K562 (cell line): Measurements from ENCODE around the gene KLHL35. TPM values are rescaled to one million over a fixed set of nuclear protein-coding genes. Genes with fewer than 3 reads are reported as not detected.

Experiments used
- ATAC-seq: fragments of 200-7000 bp; cut with Tn5 transposase; 3 replicates; pipeline ENCODE4 v1.9.1; 2020; ENCODE audit warnings: moderate library complexity
- BruUV-seq: library from RNA; stranded (reverse); fragments of 400-500 nt; replicated peaks from 2 replicates; lab custom pipeline; 2021; lab: Mats Ljungman, UMichigan
- CTCF ChIA-PET: fragments of 300-600 bp; formaldehyde crosslinking; extraction: SDS; loops from one replicate; lab custom pipeline; 2021; ENCODE audit warnings: low intra/inter-chr PET ratio; lab: Yijun Ruan, JAX
- POLR2A ChIA-PET: fragments of 300-600, 350-650 bp; sonication (Branson Sonifier 250); formaldehyde crosslinking; extraction: SDS; loops from one replicate; lab custom pipeline; 2021; ENCODE audit warnings: antibody characterized with exemption, inconsistent platforms; lab: Yijun Ruan, JAX
- DNase-seq, 4 experiments: peaks; one replicate each; pipeline versions ENCODE4 v3.0.0 to v3.0.0-alpha.2; 2011 to 2018; ENCODE audit warnings: low spot score in 3 of 4, mixed read lengths in 3 of 4; ENCODE audit errors: extremely low read depth in 1 of 4
- FAIRE-seq: peaks from 2 replicates; lab custom pipeline; 2011; peaks lifted over from hg19 to GRCh38; lab: Jason Lieb, UNC
- H2AFZ ChIP-seq: 2 replicates; pipeline ENCODE4 v1.6.0; 2011; ENCODE audit warnings: low read depth, low read length, control low read depth, inconsistent platforms
- H3K27ac ChIP-seq: fragments of 200-600 bp; 3 replicates; pipeline ENCODE4 v1.8.0; 2011; ENCODE audit warnings: low read depth, mild to moderate bottlenecking, control low read depth, inconsistent platforms, low read length, moderate library complexity, mixed read lengths; ENCODE audit errors: extremely low read depth
- H3K27me3 ChIP-seq, 2 experiments: fragments of 300-600 bp in 1 of 2; 2 replicates in 1 of 2; 3 replicates in 1 of 2; pipeline versions ENCODE4 v1.6.0 to v1.8.0; 2011; ENCODE audit warnings: inconsistent platforms in 2 of 2, low read length in 2 of 2, mild to moderate bottlenecking in 1 of 2, mixed read lengths in 1 of 2, moderate library complexity in 1 of 2; ENCODE audit not compliant: control insufficient read depth in 2 of 2, insufficient read depth in 2 of 2
- H3K36me3 ChIP-seq: fragments of 300-600 bp; 3 replicates; pipeline ENCODE4 v1.8.0; 2011; ENCODE audit warnings: mild to moderate bottlenecking, low read length, inconsistent platforms; ENCODE audit not compliant: control insufficient read depth, insufficient read depth
- H3K4me1 ChIP-seq, 2 experiments: fragments of 200-600 bp in 1 of 2; replicated peaks in 1 of 2; 2 replicates in 1 of 2; 3 replicates in 1 of 2; pipeline versions ENCODE4 v1.5.1 to v1.8.0; 2011; ENCODE audit warnings: inconsistent platforms in 2 of 2, low read length in 2 of 2, mild to moderate bottlenecking in 1 of 2, mixed read lengths in 1 of 2, moderate library complexity in 1 of 2; ENCODE audit not compliant: control insufficient read depth in 2 of 2, insufficient read depth in 2 of 2
- H3K4me2 ChIP-seq: 2 replicates; pipeline ENCODE4 v1.6.1; 2011; ENCODE audit warnings: low read length, control low read depth, inconsistent platforms, mixed read lengths; ENCODE audit not compliant: insufficient read depth
- H3K4me3 ChIP-seq: fragments of 200-600 bp; sonication (generic), shearing (Covaris generic); 2 replicates; pipeline ENCODE4 v1.5.1; 2016; ENCODE audit warnings: control low read depth, inconsistent platforms
- H3K79me2 ChIP-seq: fragments of 200-600 bp; 3 replicates; pipeline ENCODE4 v1.8.0; 2011; ENCODE audit warnings: low read length, inconsistent platforms; ENCODE audit not compliant: control insufficient read depth, insufficient read depth
- H3K9ac ChIP-seq, 2 experiments: 2 replicates each; pipeline versions ENCODE4 v1.6.0 to v1.6.1; 2011; ENCODE audit warnings: low read depth in 2 of 2, low read length in 2 of 2, control low read depth in 1 of 2, inconsistent platforms in 1 of 2, mild to moderate bottlenecking in 1 of 2, mixed read lengths in 1 of 2; ENCODE audit not compliant: insufficient read depth in 1 of 2
- H3K9me1 ChIP-seq: one replicate; pipeline ENCODE4 v1.6.0; 2011; ENCODE audit warnings: inconsistent platforms, mild to moderate bottlenecking, low read length, moderate library complexity; ENCODE audit not compliant: control insufficient read depth, insufficient read depth
- H3K9me3 ChIP-seq: replicated peaks from 2 replicates; pipeline ENCODE4 v1.5.1; 2011; ENCODE audit warnings: low read depth, low read length, inconsistent platforms; ENCODE audit not compliant: control insufficient read depth, insufficient read depth
- H4K20me1 ChIP-seq: replicated peaks from 2 replicates; pipeline ENCODE4 v1.6.1; 2011; ENCODE audit warnings: low read length, inconsistent platforms, mixed read lengths; ENCODE audit not compliant: control insufficient read depth, insufficient read depth
- FOSL1 ChIP-seq: fragments of 200-800 bp; sonication (Bioruptor generic); conservative IDR thresholded peaks from 2 replicates; pipeline ENCODE4 v1.6.1; 2016; ENCODE audit warnings: missing genetic modification characterization, missing compliant biosample characterization
- GTF2E2 ChIP-seq: fragments of 200-800 bp; sonication (Bioruptor generic); IDR thresholded peaks from 2 replicates; pipeline ENCODE4 v1.6.1; 2016; ENCODE audit warnings: missing genetic modification characterization, missing compliant biosample characterization
- HBP1 ChIP-seq: fragments of 450-650 bp; formaldehyde crosslinking; IDR thresholded peaks from 2 replicates; pipeline ENCODE4 v1.4.0; 2022; ENCODE audit warnings: missing genetic modification characterization
- JUN ChIP-seq, 2 experiments: sonication (generic) in 1 of 2; formaldehyde crosslinking in 1 of 2; IDR thresholded peaks; 2 replicates each; pipeline versions ENCODE4 v1.6.1 to v1.8.0; 2012 to 2022; ENCODE audit warnings: borderline replicate concordance in 2 of 2, mild to moderate bottlenecking in 2 of 2, improper control_type of control experiment in 1 of 2, low read depth in 1 of 2, low read length in 1 of 2, missing genetic modification reagents in 1 of 2
- JUND ChIP-seq, 2 experiments: IDR thresholded peaks; 2 replicates in 1 of 2; 3 replicates in 1 of 2; pipeline ENCODE4 v1.6.1; 2011; ENCODE audit warnings: borderline replicate concordance in 2 of 2, low read depth in 2 of 2, low read length in 2 of 2, improper control_type of control experiment in 1 of 2, missing biosample characterization in 1 of 2, missing genetic modification characterization in 1 of 2, missing genetic modification reagents in 1 of 2
- KDM1A ChIP-seq, 2 experiments: fragments of 450-650 bp; IDR thresholded peaks; 2 replicates each; pipeline ENCODE4 v1.6.1; 2016; ENCODE audit warnings: mild to moderate bottlenecking in 2 of 2
- VEZF1 ChIP-seq: fragments of 200-800 bp; sonication (Bioruptor generic); IDR thresholded peaks from 2 replicates; pipeline ENCODE4 v1.6.1; 2017; ENCODE audit warnings: missing genetic modification characterization, missing compliant biosample characterization
- ZFX ChIP-seq: sonication (generic); formaldehyde crosslinking; IDR thresholded peaks from 2 replicates; pipeline ENCODE4 v1.8.0; 2022; ENCODE audit warnings: mild to moderate bottlenecking, missing genetic modification reagents, moderate library complexity
- ZKSCAN1 ChIP-seq: fragments of 150-350 bp; IDR thresholded peaks from 2 replicates; pipeline ENCODE4 v1.6.1; 2016; ENCODE audit warnings: low read depth, low read length
- ZNF584 ChIP-seq: fragments of 200-800 bp; sonication (Bioruptor generic); IDR thresholded peaks from 2 replicates; pipeline ENCODE4 v1.6.1; 2016; ENCODE audit warnings: low read depth, mild to moderate bottlenecking, missing genetic modification characterization, missing compliant biosample characterization
- ZNF592 ChIP-seq: fragments of 450-650 bp; IDR thresholded peaks from 2 replicates; pipeline ENCODE4 v1.6.1; 2017; ENCODE audit warnings: antibody characterized with exemption, mild to moderate bottlenecking
- ZNF75A ChIP-seq: fragments of 450-650 bp; formaldehyde crosslinking; IDR thresholded peaks from 2 replicates; pipeline ENCODE4 v1.4.0; 2020; ENCODE audit warnings: mild to moderate bottlenecking
- WGBS: fragments of 100-300 bp; shearing (Covaris generic); methylation state at CpG from one replicate; pipeline ENCODE4 v1.1.6; 2016; ENCODE audit warnings: low coverage, mixed read lengths; ENCODE audit not compliant: insufficient coverage; ENCODE audit errors: missing lambda C conversion rate; 5-methylcytosine and 5-hydroxymethylcytosine counted together
- in situ Hi-C: fragments of 300-500 bp; cut with MboI; formaldehyde crosslinking; loops from 4 replicates; pipeline ENCODE4 v1.15.0; 2018; ENCODE audit warnings: inconsistent platforms, mixed read lengths
- intact Hi-C: fragments of 100-400 bp; cut with micrococcal nuclease; formaldehyde crosslinking; loops from 2 replicates; pipeline ENCODE4 v1.14.2; 2022
- polyA plus RNA-seq, 8 experiments: library from polyadenylated mRNA; depleted of rRNA in 4 of 8; stranded (reverse) in 5 of 8; unstranded in 3 of 8; fragments of >200 nt; fragmentation: Nextera tagmentation in 2 of 8; fragmentation: Illumina TruSeq in 1 of 8; extraction: Ambion mirVana in 2 of 8; extraction: Trizol in 1 of 8; gene quantifications; 2 replicates each; pipeline versions ENCODE4 v1.2.1 to v1.2.3, GENCODE V29; 2011 to 2014; ENCODE audit warnings: inconsistent platforms in 1 of 8, missing spikeins in 1 of 8
- total RNA-seq, 7 experiments: library from RNA; depleted of rRNA in 6 of 7; stranded (reverse); fragments of >200 nt in 6 of 7; fragmentation: Illumina TruSeq in 2 of 7; extraction: Trizol in 2 of 7; gene quantifications; 2 replicates each; pipeline versions ENCODE4 v1.2.1 to v1.2.3, GENCODE V29; 2011 to 2021; ENCODE audit warnings: low replicate concordance in 1 of 7

Gene KLHL35
- total and polyA plus RNA-seq, 9 of the 15 experiments (the other 6 are each of a cell fraction or from before 2014, with no cell fraction given): not detected

DNA sequence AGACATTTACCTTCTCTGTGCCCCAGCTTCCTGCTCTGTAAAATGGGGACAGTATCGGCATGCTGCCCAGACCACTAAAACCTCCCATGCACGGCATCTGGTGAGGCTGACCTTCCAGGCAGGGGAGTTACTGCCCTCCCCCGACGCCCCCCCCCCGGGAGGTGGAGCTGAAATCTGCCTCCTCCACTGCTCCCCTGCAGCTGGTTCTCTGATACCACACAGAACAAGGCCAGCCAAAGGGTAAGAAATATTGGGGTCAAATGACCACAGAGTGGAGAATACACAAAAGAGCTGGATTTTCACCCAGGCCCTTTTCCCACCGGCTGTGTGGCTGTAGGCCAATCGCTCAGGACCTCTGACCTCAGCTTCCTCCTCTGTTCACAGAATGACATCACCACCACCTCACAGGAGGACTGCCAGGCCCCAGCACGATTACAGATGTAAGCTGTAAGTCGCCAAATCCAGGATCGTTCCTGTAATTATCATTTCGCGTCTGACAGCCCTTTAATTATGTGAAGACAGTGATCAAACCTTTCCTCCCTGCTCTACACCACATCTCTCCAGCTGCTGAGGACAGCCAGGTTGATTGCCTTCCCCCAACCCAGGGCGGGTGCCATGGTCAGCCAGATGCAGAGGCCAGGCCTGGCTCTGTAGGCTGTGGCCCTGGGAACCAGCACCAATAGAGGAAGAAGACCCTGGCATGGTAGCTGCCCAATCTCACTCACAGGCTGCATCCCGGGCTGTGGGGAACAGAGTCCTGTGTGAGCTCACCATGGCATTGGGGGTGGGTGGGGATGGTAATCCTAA is 35.7 kb upstream of the KLHL35 start:
- ATAC-seq: peak; percentile 93
- Histone ChIP-seq H3K9me3 (no peaks in the 10 kb centered on the region), H3K9ac (peak overlapping the region; percentile 15 to 86; a peak in 3 of 4 replicates), H3K79me2 (no peaks in the 10 kb centered on the region), H3K27ac (peak overlapping the region; percentile 49; the same call in 2 of the 3 replicates), H3K27me3 (no peaks in the 10 kb centered on the region), H3K4me3 (no peak overlapping the region), H3K4me2 (peak overlapping the region; percentile 61), H4K20me1 (no peaks in the 10 kb centered on the region), H3K36me3 (no peaks in the 10 kb centered on the region; the same call in 2 of the 3 replicates), H3K9me1 (no peaks in the 10 kb centered on the region), H3K4me1 (peaks cover 16 to 32% of the 10 kb centered on the region in 2 experiments), H2AFZ (peak overlapping the region; percentile 56)
- ChIA-PET CTCF (no interaction called here), POLR2A (interaction anchor here (0.6 to 1.0 kb wide), 9 partner anchors 11 to 1254 kb away, joined by 3 to 5 read pairs (median 3); no protein-coding TSS in a partner anchor)
- intact Hi-C loops (no loop called here), in situ Hi-C loops (no loop called here)
- 12% methylated on average over 12 of the region's 14 CpGs for WGBS
- BruUV-seq: no TSS peak
- peak; percentile 66 to 87 (median 80) for DNase-seq
- peak; percentile 89 for FAIRE-seq
- TF ChIP-seq ZKSCAN1 (no peak), ZNF584 (CRISPR knock-in tag) (no peak), GTF2E2 (tag) (no peak), JUN (IDR thresholded peaks at IDR 0.05; ENCODE audit: borderline replicate concordance, low read depth, low read length) (peak; percentile 76), JUN (CRISPR knock-in tag; IDR thresholded peaks at IDR 0.05; ENCODE audit: borderline replicate concordance) (no peak), ZFX (CRISPR knock-in tag) (peak; percentile 43; the same call in 1 of the 2 replicates), VEZF1 (peak; percentile 91), ZNF592 (peak; percentile 74; the same call in 1 of the 2 replicates), HBP1 (no peak), FOSL1 (tag) (peak; percentile 24; the same call in 1 of the 2 replicates), ZNF75A (CRISPR knock-in tag) (peak; percentile 91), JUND (IDR thresholded peaks at IDR 0.05; ENCODE audit: borderline replicate concordance, low read depth, low read length) (peak; percentile 91), JUND (tag; IDR thresholded peaks at IDR 0.05; ENCODE audit: borderline replicate concordance, low read depth, low read length) (peak; percentile 93; the same call in 2 of the 3 replicates), KDM1A (IDR thresholded peaks at IDR 0.05) (peak in 1 of 2 experiments; percentile 34; a peak in 1 of 4 replicates)
